MM.1S (cell line): ENCODE data around the gene MTM1.

ENCODE experiments used
- DNase-seq: peaks from one replicate; pipeline ENCODE4 v3.0.0-alpha.2; 2015
- H2AFZ ChIP-seq: fragments of 300-600 bp; sonication (generic); 2 replicates; pipeline ENCODE4 v1.6.0; 2016; ENCODE audit warnings: antibody characterized with exemption, low read length
- H3F3A ChIP-seq: fragments of 300-600 bp; sonication (generic); 2 replicates; pipeline ENCODE4 v1.6.1; 2016; ENCODE audit warnings: mild to moderate bottlenecking, antibody characterized with exemption, low read length, moderate library complexity, mixed read lengths; ENCODE audit not compliant: insufficient read depth
- H3K27ac ChIP-seq: fragments of 300-600 bp; sonication (generic); 2 replicates; pipeline ENCODE4 v1.5.1; 2016; ENCODE audit warnings: mild to moderate bottlenecking, low read length
- H3K27me3 ChIP-seq: fragments of 300-600 bp; sonication (generic); replicated peaks from 2 replicates; pipeline ENCODE4 v1.6.0; 2016; ENCODE audit warnings: low read length; ENCODE audit not compliant: insufficient read depth
- H3K36me3 ChIP-seq: fragments of 300-600 bp; sonication (generic); replicated peaks from 2 replicates; pipeline ENCODE4 v1.6.1; 2016; ENCODE audit warnings: mild to moderate bottlenecking, low read length, mixed read lengths; ENCODE audit not compliant: insufficient read depth
- H3K4me1 ChIP-seq: fragments of 300-600 bp; sonication (generic); 2 replicates; pipeline ENCODE4 v1.6.1; 2016; ENCODE audit warnings: low read length, mixed read lengths
- H3K4me2 ChIP-seq: fragments of 300-600 bp; sonication (generic); 2 replicates; pipeline ENCODE4 v1.6.0; 2016; ENCODE audit warnings: low read depth, low read length
- H3K4me3 ChIP-seq: fragments of 300-600 bp; sonication (generic); 2 replicates; pipeline ENCODE4 v1.5.1; 2016; ENCODE audit warnings: low read length, mixed read lengths
- H3K79me2 ChIP-seq: fragments of 300-600 bp; sonication (generic); 2 replicates; pipeline ENCODE4 v1.6.1; 2016; ENCODE audit warnings: mixed run types, low read length, mixed read lengths
- H3K9ac ChIP-seq: fragments of 300-600 bp; sonication (generic); 2 replicates; pipeline ENCODE4 v1.6.1; 2016; ENCODE audit warnings: low read length, mixed read lengths
- H3K9me2 ChIP-seq: fragments of 300-600 bp; sonication (generic); replicated peaks from 2 replicates; pipeline ENCODE4 v1.6.1; 2016; ENCODE audit warnings: mild to moderate bottlenecking, low read length, mixed read lengths; ENCODE audit not compliant: insufficient read depth
- H3K9me3 ChIP-seq: fragments of 300-600 bp; sonication (generic); replicated peaks from 2 replicates; pipeline ENCODE4 v1.6.1; 2016; ENCODE audit warnings: mild to moderate bottlenecking, low read length, mixed read lengths; ENCODE audit not compliant: insufficient read depth
- H4K20me1 ChIP-seq: fragments of 300-600 bp; sonication (generic); 2 replicates; pipeline ENCODE4 v1.6.1; 2016; ENCODE audit warnings: mild to moderate bottlenecking, low read length, moderate library complexity, mixed read lengths; ENCODE audit not compliant: insufficient read depth
- CTCF ChIP-seq: fragments of 300-600 bp; sonication (generic); IDR thresholded peaks from 2 replicates; pipeline ENCODE4 v1.5.1; 2016; ENCODE audit warnings: antibody characterized with exemption, low read length, mixed read lengths
- EZH2 ChIP-seq: fragments of 300-600 bp; sonication (generic); optimal IDR thresholded peaks from 2 replicates; pipeline ENCODE3; 2017; ENCODE audit warnings: low read depth, mild to moderate bottlenecking, antibody characterized with exemption, low read length, mixed read lengths
- EZH2phosphoT487 ChIP-seq: fragments of 300-600 bp; sonication (generic); IDR thresholded peaks from 2 replicates; pipeline ENCODE4 v1.6.1; 2018; ENCODE audit warnings: antibody characterized with exemption, low read length

MTM1 gene

GRCh38 chrX:150688911-150689451 is 120.6 kb downstream of the MTM1 start:
- no peak overlapping the region for H3K27ac ChIP-seq

GRCh38 chrX:150690126-150690525 is 121.7 kb downstream of the MTM1 start:
- Histone ChIP-seq H2AFZ (no peak overlapping the region), H3K4me3 (no peak overlapping the region), H3K79me2 (peaks cover 10% of the 10 kb centered on the region), H3K9me3 (no peaks in the 10 kb centered on the region), H3K4me2 (no peak overlapping the region), H3K27me3 (no peaks in the 10 kb centered on the region), H3K9me2 (no peaks in the 10 kb centered on the region), H3K9ac (no peak overlapping the region), H3K36me3 (no peaks in the 10 kb centered on the region), H3K27ac (no peak overlapping the region), H4K20me1 (no peaks in the 10 kb centered on the region), H3K4me1 (peaks cover 11% of the 10 kb centered on the region; the same call in 1 of the 2 replicates), H3F3A (peaks cover 3% of the 10 kb centered on the region)
- TF ChIP-seq EZH2 (no peak), EZH2phosphoT487 (no peak), CTCF (no peak)
- DNase-seq, result no peak

More at GRCh38 chrX:150688911-150689451, 120.6 kb downstream of the MTM1 start:
- H4K20me1 ChIP-seq, result no peaks in the 10 kb centered on the region
- DNase-seq, result no peak
- H3K4me2 ChIP-seq, result no peak overlapping the region
- H3K9me2 ChIP-seq, result no peaks in the 10 kb centered on the region
- H3K79me2 ChIP-seq, result no peaks in the 10 kb centered on the region
- no peak for TF ChIP-seq CTCF
- no peak for TF ChIP-seq EZH2
- TF ChIP-seq EZH2phosphoT487, result no peak
- peaks cover 2% of the 10 kb centered on the region; the same call in 1 of the 2 replicates for H3F3A ChIP-seq
- 0 out of 2 replicates have a peak, but pooled peaks cover 4% of the 10 kb centered on the region for H3K4me1 ChIP-seq
- H2AFZ ChIP-seq, result no peak overlapping the region
- no peak overlapping the region for H3K4me3 ChIP-seq
- H3K9me3 ChIP-seq, result no peaks in the 10 kb centered on the region
- H3K27me3 ChIP-seq, result no peaks in the 10 kb centered on the region
- no peak overlapping the region for H3K9ac ChIP-seq
- no peaks in the 10 kb centered on the region for H3K36me3 ChIP-seq

- Histone ChIP-seq H3K9ac (peak overlapping the region; percentile 59; the same call in 1 of the 2 replicates), H3K36me3 (no peaks in the 10 kb centered on the region), H4K20me1 (no peaks in the 10 kb centered on the region), H3K9me2 (no peaks in the 10 kb centered on the region), H3K4me2 (peak overlapping the region; percentile 69), H3K79me2 (peaks cover 31% of the 10 kb centered on the region), H3K9me3 (no peaks in the 10 kb centered on the region), H2AFZ (peak overlapping the region; percentile 65), H3F3A (peaks cover 5% of the 10 kb centered on the region), H3K27me3 (no peaks in the 10 kb centered on the region), H3K4me1 (peaks cover 23% of the 10 kb centered on the region), H3K4me3 (peak overlapping the region; percentile 63), H3K27ac (no peak overlapping the region; the same call in 1 of the 2 replicates)
- DNase-seq, result no peak
- TF ChIP-seq EZH2 (no peak), EZH2phosphoT487 (no peak), CTCF (no peak)
Measured at GRCh38 chrX:150692296-150692695, 123.9 kb downstream of the MTM1 start.
